ENCODE data around the gene WDHD1. TPM values are rescaled to one million over a fixed set of nuclear protein-coding genes. Genes with fewer than 3 reads are reported as not detected.
"Not testable (repeated sequence)": the region's sequence is repeated elsewhere in the genome, so short reads cannot be mapped to it uniquely, and the experiment has no call there.

Gene WDHD1
- total and polyA plus RNA-seq, 2 of the 8 experiments (the other 6 are each of a cell fraction or from before 2014, with no cell fraction given) = 17.8 to 87.9 TPM

DNA sequence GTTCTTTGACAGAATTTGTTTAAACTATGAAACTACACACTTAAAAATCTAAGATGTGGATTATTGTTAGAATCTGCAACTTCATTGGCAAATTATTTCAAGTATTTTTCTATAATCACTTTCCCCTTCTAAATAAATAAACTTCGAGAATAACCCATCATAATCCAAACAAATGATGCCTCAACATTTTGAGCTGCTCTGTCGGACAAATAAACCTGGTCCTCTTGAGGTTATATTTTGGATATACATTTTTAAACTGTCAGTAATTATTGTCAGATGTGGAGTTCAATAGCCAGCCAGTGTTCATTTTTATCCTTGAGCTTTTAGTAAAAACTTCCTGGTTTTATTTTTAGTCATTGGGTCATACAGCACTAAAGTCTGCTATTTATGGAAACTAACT is 38.0 kb upstream of the WDHD1 start:
- ChIA-PET POLR2A (ENCODE audit: partially characterized antibody) (interaction anchor here (1.2 to 4.5 kb wide), 2 partner anchors 11 to 16 kb away, joined by 3 to 45 read pairs; partner anchors contain the start of gene MAPK1IP1L), CTCF (ENCODE audit: partially characterized antibody) (interaction anchor here (2.0 kb wide), 1 partner anchor 12 kb away, joined by 6 read pairs; no protein-coding TSS in a partner anchor)
- H3K4me1 ChIP-seq (replicated peaks in 1 of 4; ENCODE audit: control insufficient read depth in 3 of 4, insufficient read depth in 4 of 4, low read length in 3 of 4); H4K20me1 ChIP-seq (replicated peaks in 1 of 2; ENCODE audit: control insufficient read depth in 1 of 2, insufficient read depth in 2 of 2, low read length in 2 of 2); H3K27me3 ChIP-seq (replicated peaks in 1 of 4; ENCODE audit: control insufficient read depth in 3 of 4, extremely low read depth in 1 of 4, insufficient read depth in 3 of 4, low read length in 3 of 4); H3K4me3 ChIP-seq (ENCODE audit: extremely low read depth in 1 of 4, insufficient read depth in 2 of 4, low read depth in 3 of 4, low read length in 4 of 4); H2BK15ac ChIP-seq (ENCODE audit: low read length); H4K91ac ChIP-seq (replicated peaks; ENCODE audit: insufficient read length, low read length); H3K14ac ChIP-seq (ENCODE audit: insufficient read length); H3K18ac ChIP-seq (ENCODE audit: extremely low read depth, low read length); H4K8ac ChIP-seq (ENCODE audit: extremely low read depth, insufficient read depth, low read length); H3K56ac ChIP-seq (replicated peaks; ENCODE audit: insufficient read length, low read depth, low read length); H2BK5ac ChIP-seq (ENCODE audit: low read depth, low read length); H2BK120ac ChIP-seq (replicated peaks; ENCODE audit: low read depth, low read length); H3K9ac ChIP-seq (replicated peaks in 1 of 4; ENCODE audit: extremely low read depth in 1 of 4, low read depth in 3 of 4, low read length in 3 of 4); H3K23me2 ChIP-seq (ENCODE audit: low read depth, low read length); H3K4ac ChIP-seq (replicated peaks; ENCODE audit: insufficient read length, low read depth, low read length); H2BK12ac ChIP-seq (ENCODE audit: low read depth, low read length); DNase-seq (ENCODE audit: low read depth in 1 of 2, low spot score in 2 of 2); H3K23ac ChIP-seq (ENCODE audit: insufficient read length); H3K27ac ChIP-seq (ENCODE audit: low read depth, low read length); H3K4me2 ChIP-seq (ENCODE audit: insufficient read depth in 1 of 2, low read depth in 2 of 2, low read length in 2 of 2); H3K9me3 ChIP-seq (ENCODE audit: insufficient read depth in 2 of 2, low read depth in 1 of 2, low read length in 1 of 2); H2AFZ ChIP-seq (ENCODE audit: low read length); H2BK20ac ChIP-seq (ENCODE audit: low read length); FAIRE-seq; H3K79me1 ChIP-seq (ENCODE audit: low read depth, low read length); H2AK5ac ChIP-seq (ENCODE audit: low read depth, low read length); H4K5ac ChIP-seq (ENCODE audit: insufficient read length, low read depth, low read length): not testable (repeated sequence)
- Histone ChIP-seq H3K36me3 (ENCODE audit: control insufficient read depth in 2 of 4, insufficient read depth in 4 of 4, low read length in 3 of 4) (peaks cover 15 to 47% (median 26%) of the 10 kb centered on the region in 4 experiments), H3K79me2 (ENCODE audit: control insufficient read depth in 1 of 2, insufficient read depth in 2 of 2, low read length in 2 of 2) (peaks cover 0 to 18% of the 10 kb centered on the region in 2 experiments; a peak in 2 of 4 replicates)
- WGBS, 2 experiments (ENCODE audit: extremely low coverage in 1 of 2, insufficient coverage in 1 of 2, insufficient read length in 1 of 2, insufficient replicate concordance in 2 of 2, low coverage in 1 of 2, low lambda C conversion rate in 2 of 2, missing lambda C conversion rate in 1 of 2) = 93% methylated on average over 2 of the region's 2 CpGs; no CpG with 5 or more reads in 1 of the 2 experiments

Measured in H1 (cell line).